Esophagus squamous epithelium (tissue), 4 donors: ENCODE results near the gene NRDE2.

Experiments used
- POLR2A ChIP-seq, 4 donors: fragments of 450-650 bp; IDR thresholded peaks; one replicate each; pipeline ENCODE4 v1.6.1; 2017; ENCODE audit warnings: antibody characterized with exemption in 4 of 4, mild to moderate bottlenecking in 4 of 4, moderate library complexity in 3 of 4
- TF ChIP-seq, protein P1 (sequence below), 6 experiments: fragments of 450-650 bp in 4 of 6; fragments of 200-600 bp in 2 of 6; sonication (generic) in 2 of 6; IDR thresholded peaks; one replicate each; pipeline ENCODE4 v1.5.1; 2016 to 2019; ENCODE audit warnings: antibody characterized with exemption in 6 of 6, mild to moderate bottlenecking in 4 of 6, moderate library complexity in 4 of 6

DNA sequence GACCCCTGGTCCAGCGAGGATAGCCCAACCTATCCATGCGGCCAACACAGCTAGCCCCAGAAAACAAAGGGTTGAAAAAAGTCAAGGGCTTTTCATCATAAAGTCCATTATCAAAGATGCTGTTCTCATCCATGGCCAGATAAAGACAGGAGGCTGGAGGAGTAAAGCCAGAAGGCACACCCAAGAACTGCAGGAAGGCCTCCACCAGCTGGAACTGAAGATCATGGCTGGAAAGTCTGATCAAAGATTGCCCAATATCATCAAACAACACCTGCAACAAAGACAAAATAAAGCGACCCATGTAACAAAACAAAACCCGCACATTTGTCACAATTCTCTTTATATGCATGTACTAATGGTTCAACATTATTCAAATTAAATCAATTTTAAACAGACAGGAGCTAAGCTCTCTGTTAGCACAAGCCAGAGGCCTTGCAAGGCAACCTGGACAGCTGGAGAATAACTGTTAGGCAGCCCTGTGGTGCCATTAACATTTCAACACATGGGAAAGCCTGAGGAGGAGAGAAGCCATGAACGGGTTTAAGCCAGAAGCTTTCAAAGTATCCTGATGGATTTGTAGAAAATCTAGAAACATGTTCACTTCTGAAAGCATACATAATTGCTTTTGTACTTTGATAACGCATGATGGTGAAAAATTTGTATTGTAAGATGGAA is 41.3 kb downstream of the NRDE2 start:
- TF ChIP-seq, protein P1, sequence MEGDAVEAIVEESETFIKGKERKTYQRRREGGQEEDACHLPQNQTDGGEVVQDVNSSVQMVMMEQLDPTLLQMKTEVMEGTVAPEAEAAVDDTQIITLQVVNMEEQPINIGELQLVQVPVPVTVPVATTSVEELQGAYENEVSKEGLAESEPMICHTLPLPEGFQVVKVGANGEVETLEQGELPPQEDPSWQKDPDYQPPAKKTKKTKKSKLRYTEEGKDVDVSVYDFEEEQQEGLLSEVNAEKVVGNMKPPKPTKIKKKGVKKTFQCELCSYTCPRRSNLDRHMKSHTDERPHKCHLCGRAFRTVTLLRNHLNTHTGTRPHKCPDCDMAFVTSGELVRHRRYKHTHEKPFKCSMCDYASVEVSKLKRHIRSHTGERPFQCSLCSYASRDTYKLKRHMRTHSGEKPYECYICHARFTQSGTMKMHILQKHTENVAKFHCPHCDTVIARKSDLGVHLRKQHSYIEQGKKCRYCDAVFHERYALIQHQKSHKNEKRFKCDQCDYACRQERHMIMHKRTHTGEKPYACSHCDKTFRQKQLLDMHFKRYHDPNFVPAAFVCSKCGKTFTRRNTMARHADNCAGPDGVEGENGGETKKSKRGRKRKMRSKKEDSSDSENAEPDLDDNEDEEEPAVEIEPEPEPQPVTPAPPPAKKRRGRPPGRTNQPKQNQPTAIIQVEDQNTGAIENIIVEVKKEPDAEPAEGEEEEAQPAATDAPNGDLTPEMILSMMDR (IDR thresholded peaks at IDR 0.05), result no peak
- no peak for TF ChIP-seq POLR2A (IDR thresholded peaks at IDR 0.05)
